SK-N-SH treated with all-trans-retinoic acid at 6 μM for 48 hours (cell line): Measurements from ENCODE around the gene CD96.

ENCODE experiments used
- CSDC2 ChIP-seq: fragments of 250-450 bp; sonication (Bioruptor Pico); IDR thresholded peaks from 2 replicates; pipeline ENCODE4 v1.5.0; 2020; ENCODE audit warnings: mild to moderate bottlenecking, moderate library complexity
- TF ChIP-seq, protein P1 (sequence below): fragments of 250-450 bp; sonication (Bioruptor Pico); IDR thresholded peaks from 2 replicates; pipeline ENCODE4 v1.8.0; 2020; ENCODE audit warnings: mild to moderate bottlenecking, moderate library complexity, borderline replicate concordance

DNA sequence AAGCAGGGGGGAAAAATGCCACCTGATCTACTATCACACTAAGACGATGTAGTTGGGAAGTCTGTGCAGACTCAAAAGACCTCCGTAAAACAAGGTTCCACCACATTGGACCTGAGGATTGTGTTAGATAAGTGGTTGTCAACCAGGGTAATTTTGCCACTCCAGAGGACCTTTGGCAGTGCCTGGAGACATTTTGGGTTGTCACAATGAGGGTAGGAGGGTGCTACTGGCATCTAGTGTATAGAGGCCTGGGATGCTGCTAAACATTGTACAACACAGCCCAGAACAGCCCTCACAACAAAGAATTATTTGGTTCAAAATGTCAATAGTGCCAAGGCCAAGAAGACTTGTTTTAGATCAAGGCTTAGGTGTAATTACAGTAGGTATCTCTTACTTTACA lies 67.7 kb downstream of the CD96 start:
- TF ChIP-seq, protein P1, sequence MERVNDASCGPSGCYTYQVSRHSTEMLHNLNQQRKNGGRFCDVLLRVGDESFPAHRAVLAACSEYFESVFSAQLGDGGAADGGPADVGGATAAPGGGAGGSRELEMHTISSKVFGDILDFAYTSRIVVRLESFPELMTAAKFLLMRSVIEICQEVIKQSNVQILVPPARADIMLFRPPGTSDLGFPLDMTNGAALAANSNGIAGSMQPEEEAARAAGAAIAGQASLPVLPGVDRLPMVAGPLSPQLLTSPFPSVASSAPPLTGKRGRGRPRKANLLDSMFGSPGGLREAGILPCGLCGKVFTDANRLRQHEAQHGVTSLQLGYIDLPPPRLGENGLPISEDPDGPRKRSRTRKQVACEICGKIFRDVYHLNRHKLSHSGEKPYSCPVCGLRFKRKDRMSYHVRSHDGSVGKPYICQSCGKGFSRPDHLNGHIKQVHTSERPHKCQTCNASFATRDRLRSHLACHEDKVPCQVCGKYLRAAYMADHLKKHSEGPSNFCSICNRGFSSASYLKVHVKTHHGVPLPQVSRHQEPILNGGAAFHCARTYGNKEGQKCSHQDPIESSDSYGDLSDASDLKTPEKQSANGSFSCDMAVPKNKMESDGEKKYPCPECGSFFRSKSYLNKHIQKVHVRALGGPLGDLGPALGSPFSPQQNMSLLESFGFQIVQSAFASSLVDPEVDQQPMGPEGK (CRISPR knock-in tag), result no peak
- TF ChIP-seq CSDC2 (CRISPR knock-in tag), result no peak
